GM23338 (cell line): Measurements from ENCODE around the gene GJB4. TPM values are rescaled to one million over a fixed set of nuclear protein-coding genes. Genes with fewer than 3 reads are reported as not detected.

Experiments
- ATAC-seq: fragments of 200-7000 bp; cut with Tn5 transposase; 3 replicates; pipeline ENCODE4 v1.9.1; 2020
- DNase-seq: peaks from one replicate; pipeline ENCODE4 v3.0.0-alpha.2; 2015; ENCODE audit warnings: low spot score
- H2AFZ ChIP-seq: fragments of 200-600 bp; sonication (generic); 2 replicates; pipeline ENCODE4 v1.8.0; 2016; ENCODE audit warnings: antibody characterized with exemption, mild to moderate bottlenecking, moderate library complexity
- H3F3A ChIP-seq: fragments of 200-600 bp; sonication (generic); replicated peaks from 2 replicates; pipeline ENCODE4 v1.8.0; 2017; ENCODE audit warnings: antibody characterized with exemption, mixed run types, low read depth
- H3K27ac ChIP-seq: fragments of 200-600 bp; sonication (generic); 2 replicates; pipeline ENCODE4 v1.6.1; 2016; ENCODE audit warnings: low read depth
- H3K27me3 ChIP-seq: fragments of 200-600 bp; sonication (generic); 2 replicates; pipeline ENCODE4 v1.8.0; 2016; ENCODE audit warnings: mild to moderate bottlenecking, mixed run types, moderate library complexity; ENCODE audit not compliant: insufficient read depth
- H3K36me3 ChIP-seq: fragments of 200-600 bp; sonication (generic); 2 replicates; pipeline ENCODE4 v1.8.0; 2016; ENCODE audit warnings: mild to moderate bottlenecking; ENCODE audit not compliant: insufficient read depth
- H3K4me1 ChIP-seq: fragments of 200-600 bp; sonication (generic); 2 replicates; pipeline ENCODE4 v1.8.0; 2016; ENCODE audit warnings: mild to moderate bottlenecking, moderate library complexity; ENCODE audit not compliant: insufficient read depth
- H3K4me2 ChIP-seq: fragments of 200-600 bp; sonication (generic); 2 replicates; pipeline ENCODE4 v1.7.1; 2017; ENCODE audit warnings: mixed run types
- H3K4me3 ChIP-seq: fragments of 200-600 bp; sonication (generic); 2 replicates; pipeline ENCODE4 v1.6.1; 2016; ENCODE audit warnings: mixed run types
- H3K79me2 ChIP-seq: fragments of 200-600 bp; sonication (generic); replicated peaks from 2 replicates; pipeline ENCODE4 v1.8.0; 2017; ENCODE audit warnings: mild to moderate bottlenecking; ENCODE audit not compliant: insufficient read depth
- H3K9me2 ChIP-seq: fragments of 200-600 bp; sonication (generic); 2 replicates; pipeline ENCODE4 v1.8.0; 2017; ENCODE audit not compliant: insufficient read depth
- H4K20me1 ChIP-seq: fragments of 200-600 bp; sonication (generic); replicated peaks from 2 replicates; pipeline ENCODE4 v1.8.0; 2017; ENCODE audit warnings: mild to moderate bottlenecking; ENCODE audit not compliant: insufficient read depth
- H3K27ac Mint-ChIP-seq: 2 replicates; pipeline ENCODE4 v1.8.0; 2020; ENCODE audit warnings: inconsistent platforms, mild to moderate bottlenecking, moderate library complexity, mixed read lengths
- H3K27me3 Mint-ChIP-seq: 3 replicates; pipeline ENCODE4 v1.8.0; 2022; ENCODE audit warnings: low read depth, mild to moderate bottlenecking, moderate library complexity, mixed read lengths, inconsistent platforms; ENCODE audit not compliant: insufficient read depth, poor library complexity
- H3K36me3 Mint-ChIP-seq: 3 replicates; pipeline ENCODE4 v1.8.0; 2021; ENCODE audit warnings: low read depth, mild to moderate bottlenecking, inconsistent platforms, moderate library complexity, mixed read lengths
- H3K4me1 Mint-ChIP-seq: 3 replicates; pipeline ENCODE4 v1.8.0; 2020; ENCODE audit warnings: mild to moderate bottlenecking, inconsistent platforms, mixed read lengths
- H3K4me3 Mint-ChIP-seq: 3 replicates; pipeline ENCODE4 v1.8.0; 2021; ENCODE audit warnings: moderate library complexity, mild to moderate bottlenecking, inconsistent platforms, mixed read lengths
- H3K9me3 Mint-ChIP-seq: 3 replicates; pipeline ENCODE4 v1.8.0; 2020; ENCODE audit warnings: moderate library complexity, mild to moderate bottlenecking, inconsistent platforms, mixed read lengths
- CREB1 ChIP-seq: fragments of 250-450 bp; sonication (Bioruptor Pico); IDR thresholded peaks from 2 replicates; pipeline ENCODE4 v1.5.0; 2020; ENCODE audit warnings: low read depth, mild to moderate bottlenecking, moderate library complexity
- CTCF ChIP-seq, 2 experiments: fragments of 200-600 bp in 1 of 2; sonication (generic) in 1 of 2; conservative IDR thresholded peaks; 2 replicates each; pipeline versions ENCODE4 v1.5.1 to v1.6.1; 2016 to 2017; ENCODE audit warnings: antibody characterized with exemption in 2 of 2, low read depth in 2 of 2, mild to moderate bottlenecking in 2 of 2, moderate library complexity in 1 of 2
- ETS1 ChIP-seq: IDR thresholded peaks from 2 replicates; pipeline ENCODE4 v1.6.1; 2016; ENCODE audit warnings: antibody characterized with exemption
- EZH2 ChIP-seq: fragments of 200-600 bp; sonication (generic); IDR thresholded peaks from one replicate; pipeline ENCODE4 v1.8.0; 2017; ENCODE audit warnings: antibody characterized with exemption, mild to moderate bottlenecking, low read depth; ENCODE audit not compliant: unreplicated experiment
- JUNB ChIP-seq: IDR thresholded peaks from one replicate; pipeline ENCODE4 v1.6.1; 2016; ENCODE audit warnings: antibody characterized with exemption; ENCODE audit not compliant: unreplicated experiment
- POLR2AphosphoS5 ChIP-seq: IDR thresholded peaks from 2 replicates; pipeline ENCODE4 v1.6.1; 2016; ENCODE audit warnings: antibody characterized with exemption, low read depth
- STAT1 ChIP-seq: IDR thresholded peaks from one replicate; pipeline ENCODE4 v1.6.1; 2016; ENCODE audit warnings: antibody characterized with exemption; ENCODE audit not compliant: unreplicated experiment
- ZNF114 ChIP-seq: fragments of 250-450 bp; sonication (Bioruptor Pico); IDR thresholded peaks from 2 replicates; pipeline ENCODE4 v1.5.0; 2020; ENCODE audit warnings: mild to moderate bottlenecking, moderate library complexity
- ZNF462 ChIP-seq: fragments of 250-450 bp; sonication (Bioruptor Pico); IDR thresholded peaks from 2 replicates; pipeline ENCODE4 v1.5.0; 2020; ENCODE audit warnings: mild to moderate bottlenecking, moderate library complexity
- polyA plus RNA-seq: library from polyadenylated mRNA; unstranded; fragments of >200 nt; fragmentation: Nextera tagmentation; extraction: Ambion mirVana; gene quantifications from 2 replicates; pipeline ENCODE4 v1.2.1, GENCODE V29; 2016
- total RNA-seq: library from RNA; depleted of rRNA; stranded (reverse); fragments of >200 nt; shearing (Covaris generic); gene quantifications from 2 replicates; pipeline ENCODE4 v1.2.3, GENCODE V29; 2014

GJB4 gene
- total and polyA plus RNA-seq, 2 experiments from 2014 or later, result 0.07 TPM; not detected in 1

DNA sequence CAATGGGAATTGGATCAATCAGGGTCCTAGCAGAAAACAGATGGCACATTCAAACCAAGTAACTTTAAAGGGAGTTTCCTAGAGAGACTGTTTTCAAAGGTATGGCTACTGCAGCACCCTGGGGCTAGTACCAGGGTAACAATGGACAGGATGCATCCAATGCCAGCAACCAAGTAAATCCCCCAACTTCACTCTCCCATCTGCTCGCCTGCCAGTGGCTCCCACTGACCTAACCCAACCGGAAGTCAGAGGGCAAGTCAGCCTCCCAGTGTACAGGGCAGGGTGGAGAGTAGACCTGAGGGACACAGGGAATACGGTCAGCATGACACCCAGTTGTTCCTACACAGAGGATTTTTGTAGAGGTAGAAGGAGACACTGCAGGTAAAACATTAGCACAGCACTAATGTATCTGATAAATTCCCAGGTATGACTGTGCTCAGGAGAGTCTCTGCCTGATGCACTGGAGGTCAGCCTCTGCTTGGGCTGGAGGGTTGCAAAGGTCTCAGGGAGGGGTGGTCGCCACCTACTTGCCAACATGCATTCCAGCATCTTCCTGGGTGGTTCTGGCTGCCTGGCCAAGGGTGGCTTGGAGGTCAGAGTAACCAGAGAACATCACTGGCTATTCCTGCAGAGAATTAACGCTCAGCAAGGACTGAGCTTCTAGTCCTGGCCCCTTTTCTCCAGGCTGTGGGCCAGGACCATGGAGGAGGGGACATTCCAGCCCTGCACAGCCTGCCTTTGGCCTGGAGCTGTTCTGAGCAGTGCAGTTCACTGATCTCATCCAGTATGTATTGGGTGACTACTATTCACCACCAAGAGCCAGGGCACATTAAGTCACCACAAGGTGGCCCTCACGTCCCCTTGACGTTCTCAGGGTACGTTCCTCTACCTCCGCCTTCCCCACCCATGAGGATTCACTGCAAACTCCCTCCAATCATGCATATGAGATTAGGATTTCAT lies 28.2 kb downstream of the GJB4 start (continued):
- TF ChIP-seq ETS1, result no peak

- Mint-ChIP-seq H3K9me3 (no peaks in the 10 kb centered on the region), H3K36me3 (no peaks in the 10 kb centered on the region; the same call in 2 of the 3 replicates), H3K27ac (no peak overlapping the region), H3K4me1 (peaks cover 8% of the 10 kb centered on the region), H3K27me3 (peaks cover 28% of the 10 kb centered on the region), H3K4me3 (no peak overlapping the region)
- H3K4me2 ChIP-seq, result no peak overlapping the region
- H3K27me3 ChIP-seq, result peaks cover 23% of the 10 kb centered on the region; the same call in 1 of the 2 replicates
- ATAC-seq (no peak), DNase-seq (no peak)
- H3K36me3 ChIP-seq, result no peaks in the 10 kb centered on the region
- no peak overlapping the region for H2AFZ ChIP-seq
- no peaks in the 10 kb centered on the region for H3F3A ChIP-seq
- no peaks in the 10 kb centered on the region for H3K79me2 ChIP-seq
- no peak for TF ChIP-seq POLR2AphosphoS5
- no peak for TF ChIP-seq JUNB
- TF ChIP-seq CREB1 (CRISPR knock-in tag), result no peak
- TF ChIP-seq CTCF (conservative IDR thresholded peaks at IDR 0.05; ENCODE audit: low read depth in 2 of 2), result no peak
- TF ChIP-seq EZH2, result no peak
- TF ChIP-seq STAT1, result no peak
- no peak for TF ChIP-seq ZNF114 (CRISPR knock-in tag)
- no peak for TF ChIP-seq ETS1
- TF ChIP-seq ZNF462 (CRISPR knock-in tag), result no peak
- no peaks in the 10 kb centered on the region for H3K4me1 ChIP-seq
- no peak overlapping the region for H3K4me3 ChIP-seq
- no peaks in the 10 kb centered on the region for H3K9me2 ChIP-seq
- no peaks in the 10 kb centered on the region for H4K20me1 ChIP-seq
- H3K27ac ChIP-seq, result no peak overlapping the region
Observed at GRCh38 chr1:34790985-34791384, 31.4 kb downstream of the GJB4 start.
